ENCODE data around the gene SIPA1L3. TPM values are rescaled to one million over a fixed set of nuclear protein-coding genes. Genes with fewer than 3 reads are reported as not detected.

The SIPA1L3 gene
- total RNA-seq, 1 experiment from 2014 or later, result 19.9 TPM

- no peaks in the 10 kb centered on the region for H3K9me3 ChIP-seq (ENCODE audit: low read depth, low read length, poor library complexity, severe bottlenecking)
- TF ChIP-seq CTCF (conservative IDR thresholded peaks at IDR 0.05; ENCODE audit: low read depth, low read length) (no peak), EZH2 (IDR thresholded peaks at IDR 0.05; ENCODE audit: borderline replicate concordance, low read depth, low read length, poor library complexity, severe bottlenecking) (no peak)
- no peaks in the 10 kb centered on the region for H3K36me3 ChIP-seq (ENCODE audit: insufficient read depth, low read length, poor library complexity, severe bottlenecking)
- ChIA-PET POLR2A (ENCODE audit: low non-redundant PET) (no interaction called here), CTCF (no interaction called here)
- intact Hi-C loops (cut with micrococcal nuclease; ENCODE audit: unreplicated experiment), result no loop called here
- no peaks in the 10 kb centered on the region for H3K27me3 ChIP-seq (replicated peaks; ENCODE audit: insufficient read depth, low read depth, low read length, poor library complexity)
- H3K27ac ChIP-seq (ENCODE audit: low read depth, low read length, poor library complexity, severe bottlenecking), result no peak overlapping the region
- no peaks in the 10 kb centered on the region for H3K4me1 ChIP-seq (ENCODE audit: insufficient read depth, low read length, poor library complexity, severe bottlenecking)
- no peak for DNase-seq (ENCODE audit: low spot score)
- no peak overlapping the region for H3K4me3 ChIP-seq (ENCODE audit: low read depth, low read length, poor library complexity, severe bottlenecking)
- BruUV-seq (replicated peaks), result no TSS peak
These were observed 289.3 kb downstream of the SIPA1L3 start for GRCh38 chr19:38196245-38196837.

DNA sequence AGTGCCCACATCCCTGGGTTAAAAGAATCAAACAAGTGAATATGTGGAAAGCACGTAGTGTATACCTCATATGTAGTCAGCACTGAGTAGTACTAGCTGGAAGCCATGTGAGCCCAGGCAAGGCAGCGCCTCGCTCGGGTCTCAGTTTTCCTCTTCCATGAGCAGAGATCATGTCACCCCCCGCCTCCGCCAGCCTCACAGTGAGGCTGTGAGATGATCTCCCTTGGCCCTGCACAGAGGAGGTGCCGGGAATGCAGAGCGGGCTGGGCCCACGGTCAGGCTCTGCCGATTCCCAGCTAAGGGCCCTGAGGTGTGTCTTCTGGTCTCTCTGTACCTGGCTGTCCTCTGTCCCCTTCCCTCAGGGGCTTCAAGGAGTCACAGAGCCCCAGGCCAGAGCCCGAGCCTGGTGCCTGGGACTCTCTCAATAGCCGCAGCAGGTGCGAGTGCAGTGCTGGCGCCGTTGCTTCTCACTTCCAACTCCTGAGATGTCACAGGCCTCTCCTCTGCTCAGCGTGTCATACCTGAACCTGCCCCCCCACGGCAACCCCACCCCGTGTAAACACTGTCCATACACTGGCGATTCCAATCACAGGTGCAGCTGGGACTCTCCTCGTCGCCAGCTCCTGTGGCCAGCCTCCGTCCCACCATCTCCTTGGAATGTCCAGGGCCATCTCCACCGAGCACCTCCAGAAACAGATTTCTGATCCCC is 290.1 kb downstream of the SIPA1L3 start:
- intact Hi-C loops (cut with micrococcal nuclease; ENCODE audit: unreplicated experiment), result no loop called here
- BruUV-seq (replicated peaks), result no TSS peak
- CTCF ChIA-PET, result no interaction called here
- no peaks in the 10 kb centered on the region for H3K36me3 ChIP-seq (ENCODE audit: insufficient read depth, low read length, poor library complexity, severe bottlenecking)
- H3K27me3 ChIP-seq (replicated peaks; ENCODE audit: insufficient read depth, low read depth, low read length, poor library complexity), result no peaks in the 10 kb centered on the region
- no peak overlapping the region for H3K4me3 ChIP-seq (ENCODE audit: low read depth, low read length, poor library complexity, severe bottlenecking)
- no peaks in the 10 kb centered on the region for H3K9me3 ChIP-seq (ENCODE audit: low read depth, low read length, poor library complexity, severe bottlenecking)
- TF ChIP-seq EZH2 (IDR thresholded peaks at IDR 0.05; ENCODE audit: borderline replicate concordance, low read depth, low read length, poor library complexity, severe bottlenecking), result no peak
- no peak for TF ChIP-seq CTCF (conservative IDR thresholded peaks at IDR 0.05; ENCODE audit: low read depth, low read length)
- POLR2A ChIA-PET (ENCODE audit: low non-redundant PET), result no interaction called here
- no peak for DNase-seq (ENCODE audit: low spot score)
- H3K4me1 ChIP-seq (ENCODE audit: insufficient read depth, low read length, poor library complexity, severe bottlenecking), result no peaks in the 10 kb centered on the region
- no peak overlapping the region for H3K27ac ChIP-seq (ENCODE audit: low read depth, low read length, poor library complexity, severe bottlenecking)

- no peak overlapping the region for H3K4me3 ChIP-seq (ENCODE audit: low read depth, low read length, poor library complexity, severe bottlenecking)
- intact Hi-C loops (cut with micrococcal nuclease; ENCODE audit: unreplicated experiment), result no loop called here
- no peak for DNase-seq (ENCODE audit: low spot score)
- H3K4me1 ChIP-seq (ENCODE audit: insufficient read depth, low read length, poor library complexity, severe bottlenecking), result no peaks in the 10 kb centered on the region
- no peak for TF ChIP-seq EZH2 (IDR thresholded peaks at IDR 0.05; ENCODE audit: borderline replicate concordance, low read depth, low read length, poor library complexity, severe bottlenecking)
- TF ChIP-seq CTCF (conservative IDR thresholded peaks at IDR 0.05; ENCODE audit: low read depth, low read length), result no peak
- ChIA-PET POLR2A (ENCODE audit: low non-redundant PET) (no interaction called here), CTCF (no interaction called here)
- H3K9me3 ChIP-seq (ENCODE audit: low read depth, low read length, poor library complexity, severe bottlenecking), result no peaks in the 10 kb centered on the region
- H3K27ac ChIP-seq (ENCODE audit: low read depth, low read length, poor library complexity, severe bottlenecking), result no peak overlapping the region
- no peaks in the 10 kb centered on the region for H3K27me3 ChIP-seq (replicated peaks; ENCODE audit: insufficient read depth, low read depth, low read length, poor library complexity)
- H3K36me3 ChIP-seq (ENCODE audit: insufficient read depth, low read length, poor library complexity, severe bottlenecking), result no peaks in the 10 kb centered on the region
- BruUV-seq (replicated peaks), result no TSS peak
These were observed 291.1 kb downstream of the SIPA1L3 start for GRCh38 chr19:38197937-38198704.

Measured in A673 (cell line).